ENCODE data around the gene RASAL3.

GRCh38 chr19:15432629-15433518, 31.5 kb downstream of the RASAL3 start:
- TF ChIP-seq CTCF (IDR thresholded peaks at IDR 0.05) (no peak), SIN3A (IDR thresholded peaks at IDR 0.05; ENCODE audit: borderline replicate concordance, insufficient read depth, low read depth, low read length) (peak; percentile 74; the same call in 1 of the 2 replicates), POLR2AphosphoS5 (IDR thresholded peaks at IDR 0.05; ENCODE audit: low read depth, low read length) (0 out of 2 replicates have a peak, but pooled peaks have one; percentile 45), TCF7L2 (IDR thresholded peaks at IDR 0.05; ENCODE audit: low read depth, low read length) (no peak)

All from Panc1 (cell line).